ENCODE measurements around the gene CCDC88B. TPM values are rescaled to one million over a fixed set of nuclear protein-coding genes. Genes with fewer than 3 reads are reported as not detected.

The CCDC88B gene
- total RNA-seq, 2 donors from 2014 or later: 8.8 to 16.2 TPM

- peak; percentile 59 to 63 (median 60) for DNase-seq
- no peaks in the 10 kb centered on the region for H3K9me3 ChIP-seq
- WGBS, 2 donors: 65 to 75% methylated on average over 12 to 25 of the region's 25 CpGs
- intact Hi-C loops (cut with DNase I): no loop called here
- ATAC-seq: no peak
- H3K36me3 ChIP-seq (replicated peaks in 1 of 2; ENCODE audit: insufficient read depth in 1 of 2, low read depth in 2 of 2): peaks cover 0 to 2% of the 10 kb centered on the region in 2 donors
- no peak overlapping the region for H3K4me3 ChIP-seq
- H3K27ac ChIP-seq: no peak overlapping the region
- TF ChIP-seq POLR2A (IDR thresholded peaks at IDR 0.05) (no peak), CTCF (IDR thresholded peaks at IDR 0.05) (peak in 5 of 7 experiments; percentile 14 to 44 (median 38))
- peaks cover 50% of the 10 kb centered on the region for H3K4me1 ChIP-seq
- H3K27me3 ChIP-seq: no peaks in the 10 kb centered on the region
Measured at GRCh38 chr11:64356498-64357411, 16.8 kb downstream of the CCDC88B start.

- TF ChIP-seq CTCF (IDR thresholded peaks at IDR 0.05) (no peak), POLR2A (IDR thresholded peaks at IDR 0.05) (no peak)
- H3K4me3 ChIP-seq: no peak overlapping the region
- intact Hi-C loops (cut with DNase I): no loop called here
- peaks cover 0 to 5% of the 10 kb centered on the region in 2 donors for H3K36me3 ChIP-seq (replicated peaks in 1 of 2; ENCODE audit: insufficient read depth in 1 of 2, low read depth in 2 of 2)
- no peak for ATAC-seq
- no peak for DNase-seq
- peaks cover 50% of the 10 kb centered on the region for H3K4me1 ChIP-seq
- peak overlapping the region in 1 of 4 donors; percentile 74 for H3K27ac ChIP-seq
- no peaks in the 10 kb centered on the region for H3K27me3 ChIP-seq
- no peaks in the 10 kb centered on the region for H3K9me3 ChIP-seq
- WGBS, 2 donors: 90% methylated on average over 6 of the region's 6 CpGs; no CpG with 5 or more reads in 1 of the 2 donors
Measured at GRCh38 chr11:64357446-64357845, 17.4 kb downstream of the CCDC88B start.

DNA sequence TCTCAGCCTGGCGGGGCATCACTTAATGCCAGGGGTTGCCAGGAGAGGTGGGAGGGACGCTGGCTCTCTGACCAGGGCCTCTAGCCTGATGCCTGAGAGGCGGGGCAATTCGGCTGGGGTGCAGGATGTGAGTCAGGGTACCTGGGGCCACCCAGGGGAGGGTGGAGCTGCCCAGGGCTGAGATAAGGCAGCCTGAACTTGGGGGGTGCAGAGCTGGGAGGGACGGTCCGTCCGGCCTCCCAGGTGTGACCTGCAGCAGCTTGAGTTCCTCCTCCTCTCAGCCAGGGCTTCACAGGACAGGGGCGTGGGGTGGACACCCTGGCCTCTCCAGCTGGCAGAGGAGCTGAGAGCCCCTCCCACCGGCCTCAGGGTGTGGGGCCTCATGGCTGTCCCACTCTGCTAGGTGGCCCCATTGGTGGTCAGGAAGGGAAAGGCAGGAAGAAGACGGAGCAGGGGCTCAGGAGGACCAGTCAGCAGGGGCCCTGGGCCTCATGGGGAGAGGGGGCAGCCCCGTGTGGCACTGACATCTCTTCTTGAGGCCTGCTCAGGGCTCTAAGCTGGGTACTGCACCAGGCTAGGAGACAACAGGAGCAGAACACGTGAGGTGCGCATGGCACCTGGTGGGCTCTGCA is 18.0 kb downstream of the CCDC88B start:
- ATAC-seq: no peak
- H3K4me1 ChIP-seq: peaks cover 50% of the 10 kb centered on the region
- peaks cover 0 to 5% of the 10 kb centered on the region in 2 donors for H3K36me3 ChIP-seq (replicated peaks in 1 of 2; ENCODE audit: insufficient read depth in 1 of 2, low read depth in 2 of 2)
- no peaks in the 10 kb centered on the region for H3K9me3 ChIP-seq
- no peak for DNase-seq
- no peak overlapping the region for H3K4me3 ChIP-seq
- H3K27me3 ChIP-seq: no peaks in the 10 kb centered on the region
- 50 to 77% methylated on average over 6 to 11 of the region's 13 CpGs for WGBS, 2 donors
- intact Hi-C loops (cut with DNase I): no loop called here
- H3K27ac ChIP-seq: peak overlapping the region; percentile 45 to 83 (median 78)
- TF ChIP-seq POLR2A (IDR thresholded peaks at IDR 0.05): no peak
- no peak for TF ChIP-seq CTCF (IDR thresholded peaks at IDR 0.05)

- no peak overlapping the region for H3K4me3 ChIP-seq
- peak; percentile 19 for ATAC-seq
- peaks cover 50% of the 10 kb centered on the region for H3K4me1 ChIP-seq
- H3K9me3 ChIP-seq: no peaks in the 10 kb centered on the region
- 20% methylated on average over 7 of the region's 7 CpGs; no CpG with 5 or more reads in 1 of the 2 donors for WGBS, 2 donors
- no peak for DNase-seq
- peak overlapping the region; percentile 45 to 83 (median 78) for H3K27ac ChIP-seq
- intact Hi-C loops (cut with DNase I): no loop called here
- peaks cover 0 to 6% of the 10 kb centered on the region in 2 donors for H3K36me3 ChIP-seq (replicated peaks in 1 of 2; ENCODE audit: insufficient read depth in 1 of 2, low read depth in 2 of 2)
- TF ChIP-seq CTCF (IDR thresholded peaks at IDR 0.05) (no peak), POLR2A (IDR thresholded peaks at IDR 0.05) (no peak)
- no peaks in the 10 kb centered on the region for H3K27me3 ChIP-seq
Measured at GRCh38 chr11:64358536-64358906, 18.5 kb downstream of the CCDC88B start.

Measured in body of pancreas (tissue), 4 donors.